ENCODE data around the gene FAM83E. TPM values are rescaled to one million over a fixed set of nuclear protein-coding genes. Genes with fewer than 3 reads are reported as not detected.

FAM83E gene
- total and polyA plus RNA-seq, 2 of the 8 experiments (the other 6 are each of a cell fraction or from before 2014, with no cell fraction given) = 1.8 to 5.3 TPM

DNA sequence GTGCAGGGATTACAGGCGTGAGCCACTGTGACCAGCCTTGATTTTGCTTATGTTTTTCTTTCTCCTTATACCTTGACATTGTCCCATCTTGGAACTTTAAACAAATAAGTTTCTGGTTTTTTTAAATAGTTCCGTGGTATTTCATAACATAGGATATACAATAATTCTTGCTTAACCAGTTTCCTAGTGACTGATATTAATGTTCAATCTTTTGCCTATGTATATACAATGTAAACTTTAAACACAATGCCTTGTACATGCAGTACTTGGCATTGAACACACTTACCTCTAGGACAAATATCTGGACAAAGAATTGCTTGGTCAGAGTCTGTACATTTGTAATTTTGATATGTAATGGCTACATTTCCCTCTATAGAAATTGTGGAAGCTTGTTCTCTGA, 32.7 kb downstream of the FAM83E start:
- no peak overlapping the region for H3K56ac ChIP-seq (replicated peaks; ENCODE audit: insufficient read length, low read depth, low read length)
- no peak overlapping the region for H2BK15ac ChIP-seq (ENCODE audit: low read length)
- WGBS, 2 experiments (ENCODE audit: extremely low coverage in 1 of 2, insufficient coverage in 1 of 2, insufficient read length in 1 of 2, insufficient replicate concordance in 2 of 2, low coverage in 1 of 2, low lambda C conversion rate in 2 of 2, missing lambda C conversion rate in 1 of 2) = 89% methylated on average over 2 of the region's 2 CpGs; no CpG with 5 or more reads in 1 of the 2 experiments
- H3K14ac ChIP-seq (ENCODE audit: insufficient read length) = no peak overlapping the region
- H3K36me3 ChIP-seq (ENCODE audit: control insufficient read depth in 2 of 4, insufficient read depth in 4 of 4, low read length in 3 of 4) = no peaks in the 10 kb centered on the region
- H2AK5ac ChIP-seq (ENCODE audit: low read depth, low read length) = no peak overlapping the region
- H4K8ac ChIP-seq (ENCODE audit: extremely low read depth, insufficient read depth, low read length) = no peak overlapping the region
- no peak overlapping the region for H2BK12ac ChIP-seq (ENCODE audit: low read depth, low read length)
- no peaks in the 10 kb centered on the region for H3K23me2 ChIP-seq (ENCODE audit: low read depth, low read length)
- ChIA-PET POLR2A (ENCODE audit: partially characterized antibody) (interaction anchor here (2.5 to 16.9 kb wide), 2 partner anchors 10 to 34 kb away, joined by 9 to 175 read pairs; partner anchors contain the start of genes FAM83E, RPL18 and SPHK2), CTCF (ENCODE audit: partially characterized antibody) (interaction anchor here (1.0 to 16.8 kb wide), 5 partner anchors 15 to 93 kb away, joined by 3 to 353 read pairs (median 35); no protein-coding TSS in a partner anchor)
- H3K9me3 ChIP-seq (ENCODE audit: insufficient read depth in 2 of 2, low read depth in 1 of 2, low read length in 1 of 2) = no peaks in the 10 kb centered on the region
- H2BK5ac ChIP-seq (ENCODE audit: low read depth, low read length) = no peak overlapping the region
- H3K79me2 ChIP-seq (ENCODE audit: control insufficient read depth in 1 of 2, insufficient read depth in 2 of 2, low read length in 2 of 2) = no peaks in the 10 kb centered on the region
- H3K23ac ChIP-seq (ENCODE audit: insufficient read length) = no peak overlapping the region
- H4K5ac ChIP-seq (ENCODE audit: insufficient read length, low read depth, low read length) = no peak overlapping the region
- no peak for TF ChIP-seq GTF2F1 (IDR thresholded peaks at IDR 0.05; ENCODE audit: borderline replicate concordance, low read depth, low read length)
- no peak for TF ChIP-seq RFX5 (IDR thresholded peaks at IDR 0.05; ENCODE audit: borderline replicate concordance, low read depth, low read length)
- TF ChIP-seq RNF2 (IDR thresholded peaks at IDR 0.05; ENCODE audit: borderline replicate concordance, low read depth, low read length, missing control alignments, poor library complexity, severe bottlenecking) = no peak
- TF ChIP-seq CTBP2 (IDR thresholded peaks at IDR 0.05; ENCODE audit: borderline replicate concordance, insufficient read depth, insufficient read length, low read length) = no peak
- TF ChIP-seq FOSL1 (IDR thresholded peaks at IDR 0.05; ENCODE audit: insufficient read depth, low read depth, low read length) = no peak
- TF ChIP-seq SRF (IDR thresholded peaks at IDR 0.05; ENCODE audit: low read depth, low read length) = no peak
- TF ChIP-seq NANOG (IDR thresholded peaks at IDR 0.05; ENCODE audit: insufficient read depth, low read depth, low read length, poor library complexity, severe bottlenecking) = no peak
- TF ChIP-seq JUND (IDR thresholded peaks at IDR 0.05; ENCODE audit: low read length) = no peak
- no peak for TF ChIP-seq SP2 (IDR thresholded peaks at IDR 0.05; ENCODE audit: low read length)
- H4K20me1 ChIP-seq (replicated peaks in 1 of 2; ENCODE audit: control insufficient read depth in 1 of 2, insufficient read depth in 2 of 2, low read length in 2 of 2) = no peaks in the 10 kb centered on the region
- no peak for FAIRE-seq
- no peak overlapping the region for H4K91ac ChIP-seq (replicated peaks; ENCODE audit: insufficient read length, low read length)
- H3K27ac ChIP-seq (ENCODE audit: low read depth, low read length) = no peak overlapping the region
- H3K4me2 ChIP-seq (ENCODE audit: insufficient read depth in 1 of 2, low read depth in 2 of 2, low read length in 2 of 2) = no peak overlapping the region
- H3K79me1 ChIP-seq (ENCODE audit: low read depth, low read length) = no peaks in the 10 kb centered on the region
- no peak overlapping the region for H3K4me3 ChIP-seq (ENCODE audit: extremely low read depth in 1 of 4, insufficient read depth in 2 of 4, low read depth in 3 of 4, low read length in 4 of 4)
- H2AFZ ChIP-seq (ENCODE audit: low read length) = no peak overlapping the region
- no peak for DNase-seq (ENCODE audit: low read depth in 1 of 2, low spot score in 2 of 2)
- no peak overlapping the region for H3K4ac ChIP-seq (replicated peaks; ENCODE audit: insufficient read length, low read depth, low read length)
- H3K9ac ChIP-seq (replicated peaks in 1 of 4; ENCODE audit: extremely low read depth in 1 of 4, low read depth in 3 of 4, low read length in 3 of 4) = no peak overlapping the region
- H3K27me3 ChIP-seq (replicated peaks in 1 of 4; ENCODE audit: control insufficient read depth in 3 of 4, extremely low read depth in 1 of 4, insufficient read depth in 3 of 4, low read length in 3 of 4) = no peaks in the 10 kb centered on the region; a peak in 1 of 7 replicates
- H2BK120ac ChIP-seq (replicated peaks; ENCODE audit: low read depth, low read length) = no peak overlapping the region
- no peak overlapping the region for H3K18ac ChIP-seq (ENCODE audit: extremely low read depth, low read length)
- no peak overlapping the region for H2BK20ac ChIP-seq (ENCODE audit: low read length)
- peaks cover 0 to 3% (median 0%) of the 10 kb centered on the region in 4 experiments; a peak in 2 of 7 replicates for H3K4me1 ChIP-seq (replicated peaks in 1 of 4; ENCODE audit: control insufficient read depth in 3 of 4, insufficient read depth in 4 of 4, low read length in 3 of 4)
